ENCODE results near the gene SYNE1.

SYNE1 gene

DNA sequence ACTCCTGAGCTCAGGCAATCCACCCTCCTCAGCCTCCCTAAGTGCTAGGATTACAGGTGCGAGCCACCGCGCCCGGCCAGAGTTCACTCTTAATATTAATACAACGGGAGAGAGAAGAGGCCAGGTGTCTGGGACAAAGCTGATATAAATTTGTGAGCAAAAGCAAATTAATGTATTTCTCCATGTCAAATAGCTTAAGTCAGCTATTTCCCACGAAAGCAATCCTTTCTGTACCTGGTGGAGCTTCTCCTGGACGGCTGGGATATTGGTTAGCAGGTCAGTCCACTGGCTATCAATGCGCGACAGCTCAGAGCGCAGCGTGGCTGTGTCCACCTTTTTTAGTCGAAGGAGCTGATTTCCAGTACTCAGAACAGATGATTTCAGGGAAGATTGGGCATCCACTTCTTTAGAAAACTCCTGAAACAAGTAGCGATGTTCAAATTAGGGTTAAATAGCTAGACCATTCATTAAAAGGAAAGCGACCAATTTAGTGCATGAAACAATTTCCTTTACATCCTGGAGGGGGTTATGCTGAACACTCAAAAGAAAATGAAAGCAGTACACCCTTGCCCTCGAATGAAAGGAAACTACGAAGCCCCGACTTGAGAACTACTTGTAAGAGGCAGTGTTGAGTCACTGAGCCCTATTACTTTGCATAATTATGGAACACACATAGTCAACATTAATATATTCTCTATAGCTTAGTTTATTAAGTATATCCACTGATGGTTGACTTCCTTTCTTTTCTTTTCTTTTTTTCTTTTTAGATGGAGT, 403.4 kb downstream of the SYNE1 start:
- peak in 1 of 2 donors; percentile 14 for DNase-seq (ENCODE audit: low read depth in 2 of 2)

DNA sequence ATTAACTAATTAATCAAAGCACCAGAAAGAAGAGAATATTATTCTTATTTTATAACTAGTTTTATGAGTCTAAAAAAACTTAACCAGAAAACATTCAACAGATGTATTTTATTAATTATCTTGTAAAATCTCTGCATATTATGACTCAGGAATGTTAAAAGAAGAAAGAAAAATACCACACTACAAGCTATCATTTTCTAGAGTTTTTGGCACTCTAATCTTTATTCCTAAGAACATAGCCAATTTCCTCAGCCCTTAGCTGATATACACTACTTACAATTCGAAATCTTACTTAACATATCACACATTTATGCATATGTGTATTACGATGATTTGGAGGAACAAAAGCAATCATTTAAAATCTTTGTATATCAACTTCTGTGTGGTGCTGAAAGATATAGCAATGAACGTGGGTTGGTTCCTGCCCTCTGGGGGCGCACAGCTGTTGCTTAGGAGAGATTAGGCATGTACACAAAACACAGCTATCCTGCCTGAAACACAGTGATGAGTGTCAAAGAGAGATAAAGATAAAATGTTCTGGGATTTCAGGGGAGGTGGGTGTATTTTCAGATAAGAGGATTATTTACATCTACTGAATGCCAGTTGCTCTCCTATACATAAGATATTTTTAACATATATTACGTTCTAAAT, 404.5 kb downstream of the SYNE1 start:
- no peak for DNase-seq (ENCODE audit: low read depth in 2 of 2)

- DNase-seq (ENCODE audit: low read depth in 2 of 2), result no peak
Observed at GRCh38 chr6:152229330-152229729, 407.8 kb downstream of the SYNE1 start.

GRCh38 chr6:152226119-152226518, 411.0 kb downstream of the SYNE1 start:
- DNase-seq (ENCODE audit: low read depth in 2 of 2), result no peak

DNA sequence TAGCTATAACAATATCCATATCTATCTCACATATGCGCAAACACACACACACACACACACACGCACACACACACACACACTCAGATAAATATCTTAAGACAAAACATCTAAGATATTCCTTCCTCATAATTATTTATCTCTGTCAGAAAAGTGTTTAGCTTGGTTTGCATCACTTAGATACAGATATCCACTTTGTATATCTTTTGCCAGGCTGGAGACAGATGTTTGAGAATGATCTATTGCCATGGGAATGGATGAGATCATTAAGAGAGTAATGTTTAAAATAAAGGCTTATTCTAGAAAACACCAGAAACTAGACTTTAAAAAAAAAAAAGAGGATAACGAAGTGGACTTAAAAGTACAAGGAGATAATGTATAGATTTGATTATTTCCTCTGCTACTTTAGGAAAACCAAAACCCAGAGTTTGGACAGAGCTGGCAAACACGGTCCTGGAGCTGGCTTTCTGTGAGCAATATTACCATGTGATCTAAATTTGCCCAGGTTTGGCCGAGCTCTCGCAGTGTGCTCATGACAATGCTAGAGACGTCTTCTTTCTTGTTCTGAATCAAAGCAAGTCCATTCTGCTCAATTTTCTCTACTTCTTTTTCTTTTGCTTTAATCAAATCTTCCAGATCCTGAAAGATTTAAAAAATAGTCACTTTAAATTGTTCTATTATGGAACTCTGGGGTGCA, 411.8 kb downstream of the SYNE1 start:
- DNase-seq (ENCODE audit: low read depth in 2 of 2), result no peak

- DNase-seq (ENCODE audit: low read depth in 2 of 2), result no peak
Observed at GRCh38 chr6:152223636-152224035, 413.5 kb downstream of the SYNE1 start.

DNA sequence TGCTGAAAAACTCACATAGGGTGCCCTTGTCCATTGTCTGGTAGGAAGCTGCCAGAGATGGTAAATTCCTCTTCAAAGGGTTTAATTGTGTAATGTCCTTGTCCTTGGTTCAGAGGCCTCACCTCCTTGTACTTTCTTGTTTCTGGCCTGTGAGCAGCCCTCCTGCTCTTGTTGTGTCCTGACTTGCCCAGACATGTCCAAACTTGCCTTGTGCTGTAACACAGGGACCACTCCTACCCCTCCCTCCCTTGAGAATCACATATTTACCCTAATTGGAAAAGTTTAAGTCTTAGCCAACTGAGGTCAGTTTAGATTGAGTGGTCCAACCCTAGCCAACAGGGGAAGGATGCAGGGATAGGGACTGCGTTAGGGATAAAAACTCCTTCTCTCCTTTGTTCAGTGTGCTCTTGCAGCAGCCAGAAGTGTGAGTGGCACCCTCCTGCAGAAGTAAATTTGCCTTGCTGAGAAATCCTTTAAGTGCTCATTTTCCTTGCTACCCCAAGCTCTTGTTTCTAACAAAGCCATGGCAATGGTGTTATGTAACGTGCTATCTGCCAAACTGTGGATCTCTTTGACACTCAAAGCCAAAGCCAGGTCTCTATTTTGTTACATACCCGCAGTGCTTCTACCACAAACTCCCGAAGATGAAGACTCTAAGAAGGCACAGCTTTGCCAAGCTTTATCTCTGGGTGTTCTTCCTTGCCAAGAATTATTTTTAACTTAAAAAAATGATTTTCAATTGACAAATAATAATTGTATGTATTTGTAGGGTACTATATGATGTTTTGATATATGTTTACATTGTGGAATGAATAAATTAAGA, 415.1 kb downstream of the SYNE1 start:
- DNase-seq (ENCODE audit: low read depth in 2 of 2), result no peak

DNA sequence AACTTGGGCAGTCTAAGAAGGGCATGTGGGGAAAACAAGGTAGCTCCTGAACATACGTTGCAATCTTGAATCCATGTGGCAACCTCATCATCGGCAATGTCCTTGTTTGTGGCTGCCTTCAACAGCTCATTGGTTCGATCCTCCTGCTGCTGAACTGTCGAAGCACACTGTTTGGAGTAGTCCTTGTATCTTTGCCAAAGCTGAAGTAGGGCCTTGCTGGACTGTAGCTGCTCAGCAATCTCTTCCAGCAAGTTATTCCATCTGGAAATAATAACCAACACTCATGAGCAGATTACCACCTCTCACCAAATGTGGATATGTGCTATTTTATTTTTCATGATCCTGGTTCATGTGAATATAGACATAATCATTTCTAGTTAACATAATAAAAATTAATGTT, 416.4 kb downstream of the SYNE1 start:
- DNase-seq (ENCODE audit: low read depth in 2 of 2), result no peak

GRCh38 chr6:152218887-152219286, 418.3 kb downstream of the SYNE1 start:
- DNase-seq (ENCODE audit: low read depth in 2 of 2), result no peak

DNA sequence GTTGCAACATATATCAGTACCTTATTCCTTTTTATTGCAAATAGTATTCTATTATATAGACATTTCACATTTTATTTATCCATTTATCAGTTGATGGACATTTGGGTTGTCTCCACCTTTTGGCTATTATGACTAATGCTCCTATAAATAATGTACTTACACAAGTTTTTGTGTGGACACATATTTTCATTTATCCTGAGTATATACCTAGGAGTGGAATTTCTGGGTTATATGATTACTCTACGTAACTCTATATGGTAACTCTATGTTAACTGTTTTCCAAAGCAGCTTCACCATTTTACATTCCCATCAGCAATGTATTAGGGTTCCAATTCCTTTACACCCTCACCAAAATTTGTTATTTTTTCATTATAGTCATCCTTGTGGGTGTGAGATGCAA, 424.7 kb downstream of the SYNE1 start:
- no peak for DNase-seq (ENCODE audit: low read depth in 2 of 2)

GRCh38 chr6:152209211-152209610, 428.0 kb downstream of the SYNE1 start:
- DNase-seq (ENCODE audit: low read depth in 2 of 2), result no peak

GRCh38 chr6:152207915-152208714, 429.0 kb downstream of the SYNE1 start:
- no peak for DNase-seq (ENCODE audit: low read depth in 2 of 2)

DNA sequence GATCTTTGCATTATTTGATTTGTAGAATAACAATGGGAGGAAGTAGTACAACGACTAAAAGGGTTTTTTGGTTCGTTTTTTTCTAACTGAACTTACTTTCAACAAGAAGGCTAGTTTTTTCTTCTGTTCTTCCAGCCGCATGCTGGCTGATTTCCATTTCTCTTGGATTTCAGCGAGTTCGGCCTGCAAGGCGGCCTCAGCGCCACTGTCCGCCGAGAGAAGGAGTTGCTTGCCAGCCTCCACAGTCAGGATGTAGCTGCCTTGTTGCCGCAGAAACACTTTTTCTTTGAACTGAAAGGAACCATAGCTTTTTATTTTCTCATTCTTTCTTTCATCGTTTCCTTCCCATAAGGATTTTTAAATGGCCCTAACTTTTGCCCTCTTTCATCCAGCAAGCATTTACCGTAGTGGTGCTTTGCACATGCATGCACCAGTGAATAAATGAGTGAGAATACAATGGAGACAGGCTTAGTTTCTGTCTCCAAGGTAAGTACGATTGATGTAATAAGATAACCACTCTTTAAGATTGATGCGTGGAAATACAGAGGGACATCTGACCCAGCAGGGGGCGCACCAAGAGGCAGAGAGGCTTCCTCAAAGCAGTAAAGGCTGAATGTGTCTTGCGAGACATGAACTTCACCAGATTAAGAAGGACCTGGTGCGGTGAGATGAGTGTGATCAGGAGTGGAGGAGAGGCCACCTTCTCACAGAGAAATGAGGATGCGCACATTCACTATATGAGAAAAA, 430.9 kb downstream of the SYNE1 start:
- DNase-seq (ENCODE audit: low read depth in 2 of 2), result peak in 1 of 2 donors; percentile 52

GRCh38 chr6:152204591-152204990, 432.6 kb downstream of the SYNE1 start:
- DNase-seq (ENCODE audit: low read depth in 2 of 2), result no peak

GRCh38 chr6:152201120-152201519, 436.0 kb downstream of the SYNE1 start:
- DNase-seq (ENCODE audit: low read depth in 2 of 2), result no peak

DNA sequence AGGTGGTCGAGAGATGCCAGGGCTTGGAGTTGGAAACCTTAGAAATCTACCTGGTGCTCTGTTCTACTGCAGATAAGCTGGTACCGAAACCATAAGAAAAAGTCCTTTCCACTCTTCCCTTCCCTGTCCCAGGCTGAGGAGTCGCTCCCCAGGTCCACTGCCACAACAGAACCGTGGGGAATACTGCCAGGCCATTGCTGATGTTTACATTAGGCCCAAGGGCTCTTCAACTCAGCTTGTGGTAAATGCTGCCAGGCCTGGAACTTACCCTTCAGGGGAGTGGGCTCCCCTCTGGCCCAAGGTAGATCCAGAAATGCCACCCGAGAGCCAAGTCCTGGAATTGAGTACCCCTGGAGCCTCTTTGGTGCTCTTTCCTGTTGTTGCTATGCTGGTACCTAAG, 441.3 kb downstream of the SYNE1 start:
- no peak for DNase-seq (ENCODE audit: low read depth in 2 of 2)

GRCh38 chr6:152189736-152190135, 447.4 kb downstream of the SYNE1 start:
- no peak for DNase-seq (ENCODE audit: low read depth in 2 of 2)

GRCh38 chr6:152188011-152188410, 449.2 kb downstream of the SYNE1 start:
- DNase-seq (ENCODE audit: low read depth in 2 of 2), result no peak

DNA sequence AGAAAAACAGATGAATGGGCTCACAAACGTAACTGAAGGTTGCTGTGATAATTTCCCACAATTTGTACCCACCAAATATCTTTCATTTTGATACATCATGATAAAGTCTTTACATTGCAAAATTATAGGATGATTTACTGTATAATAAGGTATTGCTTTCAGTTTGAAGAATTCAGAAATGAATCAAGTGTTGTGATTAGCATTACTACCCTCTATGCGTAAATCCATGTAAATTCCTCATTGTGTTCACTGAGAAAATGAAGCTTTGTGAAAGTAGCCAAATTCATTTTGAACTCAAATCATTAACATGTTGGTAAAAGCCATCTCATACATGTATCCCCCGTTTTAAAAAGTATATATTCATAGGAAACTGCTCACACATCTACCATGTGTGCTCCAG, 450.3 kb downstream of the SYNE1 start:
- no peak for DNase-seq (ENCODE audit: low read depth in 2 of 2)

DNA sequence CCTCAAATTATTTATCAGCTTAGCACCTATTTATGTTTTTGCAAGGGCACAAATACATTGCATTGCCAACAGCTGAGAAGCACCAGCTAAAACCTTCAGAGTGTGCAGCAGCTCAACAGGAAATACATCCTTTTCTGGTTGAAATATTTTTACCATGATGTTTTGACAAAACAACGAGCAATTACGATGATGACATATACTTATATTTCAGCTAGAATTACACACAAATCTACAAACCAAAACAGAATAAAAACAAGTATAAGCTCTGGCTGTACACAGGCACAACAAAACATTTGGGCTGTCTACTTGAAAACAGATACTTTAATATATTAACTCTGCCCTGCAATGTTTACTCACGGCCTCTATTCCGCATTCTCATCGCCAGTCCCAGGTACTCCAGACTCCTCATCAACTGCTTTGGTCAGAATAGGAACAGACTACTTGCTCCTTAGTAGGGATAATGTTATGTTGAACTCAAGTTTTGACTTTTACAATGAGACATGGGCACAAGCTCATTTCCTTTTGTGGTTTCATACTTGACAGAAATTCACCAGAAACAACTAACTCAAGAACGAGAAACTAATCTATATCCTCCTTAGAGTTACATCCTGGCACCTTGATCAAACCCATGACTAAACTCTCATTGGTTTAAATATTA, 452.1 kb downstream of the SYNE1 start:
- no peak for DNase-seq (ENCODE audit: low read depth in 2 of 2)
